IMR-90 (cell line): ENCODE results near the gene TUBB2B. TPM values are rescaled to one million over a fixed set of nuclear protein-coding genes. Genes with fewer than 3 reads are reported as not detected.

Experiments
- ATAC-seq: fragments of 200-7000 bp; cut with Tn5 transposase; 2 replicates; pipeline ENCODE4 v1.9.1; 2020; ENCODE audit warnings: low read depth, mild to moderate bottlenecking, moderate library complexity
- BruUV-seq: library from RNA; stranded (reverse); fragments of 400-500 nt; replicated peaks from 2 replicates; lab custom pipeline; 2021; lab: Mats Ljungman, UMichigan
- CTCF ChIA-PET: fragments of 300-600 bp; formaldehyde crosslinking; extraction: SDS; loops from one replicate; lab custom pipeline; 2021; ENCODE audit warnings: antibody characterized with exemption; lab: Yijun Ruan, JAX
- POLR2A ChIA-PET: fragments of 300-600 bp; sonication (Branson Sonifier 250); formaldehyde crosslinking; loops from one replicate; lab custom pipeline; 2022; ENCODE audit warnings: antibody characterized with exemption; ENCODE audit not compliant: unreplicated experiment; lab: Charles Lee
- DNase-seq: peaks from one replicate; pipeline ENCODE4 v3.0.0; 2013
- H2AFZ ChIP-seq: replicated peaks from 2 replicates; pipeline ENCODE3; 2013; ENCODE audit warnings: low read length, mild to moderate bottlenecking; ENCODE audit not compliant: poor library complexity
- H2AK5ac ChIP-seq: 2 replicates; pipeline ENCODE4 v1.6.1; 2013; ENCODE audit warnings: low read depth, low read length, inconsistent platforms
- H2AK9ac ChIP-seq: replicated peaks from 2 replicates; pipeline ENCODE3; 2013; ENCODE audit warnings: mild to moderate bottlenecking, low read depth, low read length, moderate library complexity; ENCODE audit not compliant: poor library complexity
- H2BK120ac ChIP-seq: 2 replicates; pipeline ENCODE4 v1.6.1; 2013; ENCODE audit warnings: low read depth, low read length, inconsistent platforms
- H2BK15ac ChIP-seq: 3 replicates; pipeline ENCODE4 v1.6.1; 2013; ENCODE audit warnings: low read depth, low read length, inconsistent platforms
- H2BK20ac ChIP-seq: 2 replicates; pipeline ENCODE4 v1.6.1; 2013; ENCODE audit warnings: low read depth, mild to moderate bottlenecking, inconsistent platforms, low read length, moderate library complexity
- H2BK5ac ChIP-seq: 2 replicates; pipeline ENCODE4 v1.6.1; 2013; ENCODE audit warnings: mild to moderate bottlenecking, low read depth, low read length, inconsistent platforms; ENCODE audit not compliant: poor library complexity, severe bottlenecking
- H3K14ac ChIP-seq: replicated peaks from 2 replicates; pipeline ENCODE4 v1.6.1; 2013; ENCODE audit warnings: low read depth, low read length, inconsistent platforms
- H3K18ac ChIP-seq: 2 replicates; pipeline ENCODE4 v1.6.1; 2013; ENCODE audit warnings: low read depth, low read length, control low read depth
- H3K23ac ChIP-seq: 2 replicates; pipeline ENCODE4 v1.6.1; 2013; ENCODE audit warnings: low read depth, low read length, inconsistent platforms
- H3K27ac ChIP-seq: 2 replicates; pipeline ENCODE4 v1.5.1; 2013; ENCODE audit warnings: mild to moderate bottlenecking, control low read depth, low read length; ENCODE audit not compliant: insufficient read depth
- H3K27me3 ChIP-seq: 2 replicates; pipeline ENCODE4 v1.6.1; 2013; ENCODE audit warnings: low read length; ENCODE audit not compliant: control insufficient read depth, insufficient read depth
- H3K36me3 ChIP-seq: 2 replicates; pipeline ENCODE4 v1.6.1; 2013; ENCODE audit warnings: low read length, mixed read lengths; ENCODE audit not compliant: control insufficient read depth, insufficient read depth
- H3K4ac ChIP-seq: 2 replicates; pipeline ENCODE4 v1.6.1; 2013; ENCODE audit warnings: low read depth, low read length, inconsistent platforms
- H3K4me1 ChIP-seq: 2 replicates; pipeline ENCODE4 v1.6.1; 2013; ENCODE audit warnings: low read length, mixed read lengths; ENCODE audit not compliant: control insufficient read depth, insufficient read depth
- H3K4me2 ChIP-seq: 2 replicates; pipeline ENCODE4 v1.6.1; 2013; ENCODE audit warnings: low read depth, mild to moderate bottlenecking, control low read depth, low read length, moderate library complexity
- H3K4me3 ChIP-seq: 2 replicates; pipeline ENCODE4 v1.5.1; 2013; ENCODE audit warnings: low read depth, mild to moderate bottlenecking, control low read depth, low read length, moderate library complexity; ENCODE audit not compliant: insufficient read depth
- H3K56ac ChIP-seq: 2 replicates; pipeline ENCODE4 v1.6.1; 2013; ENCODE audit warnings: low read length, inconsistent platforms; ENCODE audit not compliant: insufficient read depth; ENCODE audit errors: extremely low read depth
- H3K79me1 ChIP-seq, 2 experiments: 2 replicates each; pipeline ENCODE4 v1.6.1; 2013; ENCODE audit warnings: low read length in 2 of 2, inconsistent platforms in 1 of 2, low read depth in 1 of 2
- H3K9ac ChIP-seq: 2 replicates; pipeline ENCODE4 v1.6.1; 2013; ENCODE audit warnings: low read depth, low read length, control low read depth
- H3K9me1 ChIP-seq: 2 replicates; pipeline ENCODE4 v1.6.1; 2013; ENCODE audit warnings: low read length, inconsistent platforms; ENCODE audit not compliant: insufficient read depth
- H3K9me3 ChIP-seq: 2 replicates; pipeline ENCODE4 v1.6.1; 2013; ENCODE audit warnings: low read length; ENCODE audit not compliant: control insufficient read depth, insufficient read depth
- H4K20me1 ChIP-seq: 2 replicates; pipeline ENCODE4 v1.6.1; 2013; ENCODE audit warnings: low read length, inconsistent platforms; ENCODE audit not compliant: insufficient read depth
- H4K5ac ChIP-seq: 2 replicates; pipeline ENCODE4 v1.6.1; 2013; ENCODE audit warnings: mild to moderate bottlenecking, low read depth, low read length, control low read depth
- H4K8ac ChIP-seq, 2 experiments: 2 replicates each; pipeline ENCODE4 v1.6.1; 2013; ENCODE audit warnings: low read depth in 2 of 2, low read length in 2 of 2, control low read depth in 1 of 2, inconsistent platforms in 1 of 2
- H4K91ac ChIP-seq: 2 replicates; pipeline ENCODE4 v1.6.1; 2013; ENCODE audit warnings: low read depth, low read length, inconsistent platforms; ENCODE audit not compliant: insufficient read depth
- BHLHE40 ChIP-seq: fragments of 150-350 bp; IDR thresholded peaks from 2 replicates; pipeline ENCODE4 v1.6.1; 2016; ENCODE audit warnings: mild to moderate bottlenecking, low read depth, low read length
- CEBPB ChIP-seq: IDR thresholded peaks from 2 replicates; pipeline ENCODE4 v1.6.1; 2012; ENCODE audit warnings: low read depth, low read length, improper control_type of control experiment
- CHD1 ChIP-seq: IDR thresholded peaks from 2 replicates; pipeline ENCODE4 v1.6.1; 2012; ENCODE audit warnings: low read depth, low read length, improper control_type of control experiment
- CTCF ChIP-seq: conservative IDR thresholded peaks from 2 replicates; pipeline ENCODE4 v1.5.1; 2012; ENCODE audit warnings: mild to moderate bottlenecking, low read depth, low read length, improper control_type of control experiment
- ELK1 ChIP-seq: fragments of 150-350 bp; IDR thresholded peaks from 2 replicates; pipeline ENCODE4 v1.6.1; 2016; ENCODE audit warnings: low read depth, mild to moderate bottlenecking, low read length, moderate library complexity, borderline replicate concordance
- FOS ChIP-seq: fragments of 150-350 bp; IDR thresholded peaks from 2 replicates; pipeline ENCODE4 v1.6.1; 2016; ENCODE audit warnings: low read depth, low read length
- MAFK ChIP-seq: IDR thresholded peaks from 2 replicates; pipeline ENCODE4 v1.6.1; 2012; ENCODE audit warnings: low read depth, low read length, improper control_type of control experiment
- MAZ ChIP-seq: IDR thresholded peaks from 2 replicates; pipeline ENCODE4 v1.6.1; 2012; ENCODE audit warnings: low read depth, mild to moderate bottlenecking, low read length, improper control_type of control experiment, moderate library complexity, borderline replicate concordance
- MXI1 ChIP-seq: IDR thresholded peaks from 2 replicates; pipeline ENCODE4 v1.6.1; 2012; ENCODE audit warnings: low read depth, mild to moderate bottlenecking, low read length, moderate library complexity, borderline replicate concordance
- NFE2L2 ChIP-seq: fragments of 150-350 bp; IDR thresholded peaks from 2 replicates; pipeline ENCODE4 v1.6.1; 2016; ENCODE audit warnings: low read depth, mild to moderate bottlenecking, low read length
- POLR2A ChIP-seq: IDR thresholded peaks from 2 replicates; pipeline ENCODE4 v1.6.1; 2012; ENCODE audit warnings: mild to moderate bottlenecking, low read depth, low read length
- RAD21 ChIP-seq: IDR thresholded peaks from 2 replicates; pipeline ENCODE4 v1.6.1; 2012; ENCODE audit warnings: low read length, improper control_type of control experiment
- RCOR1 ChIP-seq: IDR thresholded peaks from 2 replicates; pipeline ENCODE4 v1.6.1; 2012; ENCODE audit warnings: mild to moderate bottlenecking, low read length, improper control_type of control experiment; ENCODE audit not compliant: insufficient replicate concordance
- RFX5 ChIP-seq: IDR thresholded peaks from 2 replicates; pipeline ENCODE4 v1.8.0; 2012; ENCODE audit warnings: low read depth, mild to moderate bottlenecking, low read length, moderate library complexity
- SMC3 ChIP-seq: fragments of 150-350 bp; IDR thresholded peaks from 2 replicates; pipeline ENCODE4 v1.6.1; 2016; ENCODE audit warnings: low read depth, mild to moderate bottlenecking, antibody characterized with exemption, low read length, moderate library complexity
- USF2 ChIP-seq: fragments of 150-350 bp; IDR thresholded peaks from 2 replicates; pipeline ENCODE4 v1.6.1; 2017; ENCODE audit warnings: mild to moderate bottlenecking, antibody characterized with exemption, low read length, low read depth
- WGBS, 2 experiments: methylation state at CpG; one replicate each; pipeline versions ENCODE4 v1.1.5 to v1.1.7; 2013; ENCODE audit warnings: missing lambda C conversion rate in 2 of 2; ENCODE audit not compliant: insufficient read length in 1 of 2; ENCODE audit errors: extremely low coverage in 2 of 2; 5-methylcytosine and 5-hydroxymethylcytosine counted together
- dilution Hi-C: fragments of 300-500 bp; cut with HindIII; formaldehyde crosslinking; loops from one replicate; pipeline ENCODE4 v1.14.3; 2018; ENCODE audit warnings: low sequenced_read_pairs; ENCODE audit not compliant: unreplicated experiment
- in situ Hi-C: fragments of 300-500 bp; cut with MboI; formaldehyde crosslinking; loops from 3 replicates; pipeline ENCODE4 v1.14.3; 2019; ENCODE audit warnings: low sequenced_read_pairs, inconsistent platforms, mixed read lengths
- intact Hi-C: fragments of 100-400 bp; cut with micrococcal nuclease; formaldehyde crosslinking; loops from 2 replicates; pipeline ENCODE4 v1.10.0; 2022
- polyA plus RNA-seq, 3 experiments: library from polyadenylated mRNA; depleted of rRNA; stranded (reverse); fragments of >200 nt; gene quantifications; 2 replicates each; pipeline ENCODE4 v1.2.3, GENCODE V29; 2012; ENCODE audit warnings: low replicate concordance in 1 of 3
- total RNA-seq: library from RNA; depleted of rRNA; stranded (reverse); fragments of >200 nt; gene quantifications from 2 replicates; pipeline ENCODE4 v1.2.3, GENCODE V29; 2012

Gene TUBB2B
- total and polyA plus RNA-seq, 2 of the 4 experiments (the other 2 are of a cell fraction) = 13.6 to 21.1 TPM

GRCh38 chr6:3253597-3253961 is 26.1 kb upstream of the TUBB2B start:
- intact Hi-C loops (no loop called here), in situ Hi-C loops (loop anchor here (5.0 to 10.0 kb wide), 2 partner anchors 126 to 259 kb away; partner anchors contain the start of gene NQO2), dilution Hi-C loops (no loop called here)
- no peak overlapping the region for H2AFZ ChIP-seq
- no peak overlapping the region for H4K91ac ChIP-seq
- DNase-seq (no peak), ATAC-seq (no peak)
- H3K18ac ChIP-seq = no peak overlapping the region
- POLR2A ChIA-PET = no interaction called here
- no peak overlapping the region for H3K27ac ChIP-seq
- no peak overlapping the region for H3K4ac ChIP-seq
- no peak overlapping the region for H3K56ac ChIP-seq
- no peak overlapping the region for H2AK5ac ChIP-seq
- H3K27me3 ChIP-seq = peaks cover 1% of the 10 kb centered on the region; the same call in 1 of the 2 replicates
- no peaks in the 10 kb centered on the region for H3K36me3 ChIP-seq
- no peaks in the 10 kb centered on the region for H3K9me3 ChIP-seq
- no peak overlapping the region for H2BK15ac ChIP-seq
- no peaks in the 10 kb centered on the region for H4K20me1 ChIP-seq
- no peak overlapping the region for H2BK20ac ChIP-seq
- H3K23ac ChIP-seq = no peak overlapping the region
- CTCF ChIA-PET = no interaction called here
- no TSS peak for BruUV-seq
- no peaks in the 10 kb centered on the region for H3K79me1 ChIP-seq
- H4K5ac ChIP-seq = no peak overlapping the region
- H2BK120ac ChIP-seq = no peak overlapping the region
- H4K8ac ChIP-seq = no peak overlapping the region
- no peak overlapping the region for H3K9ac ChIP-seq
- H2AK9ac ChIP-seq = no peak overlapping the region
- H3K14ac ChIP-seq = no peak overlapping the region
- 97% methylated on average over 18 of the region's 40 CpGs; no CpG with 5 or more reads in 1 of the 2 experiments for WGBS, 2 experiments
- H3K4me1 ChIP-seq = peaks cover under 1% of the 10 kb centered on the region
- H2BK5ac ChIP-seq = no peak overlapping the region
- no peak overlapping the region for H3K4me3 ChIP-seq
- peaks cover 4% of the 10 kb centered on the region for H3K9me1 ChIP-seq
- no peak overlapping the region for H3K4me2 ChIP-seq
- no peak for TF ChIP-seq RFX5
- TF ChIP-seq MAFK = no peak
- no peak for TF ChIP-seq SMC3
- TF ChIP-seq CEBPB = no peak
- no peak for TF ChIP-seq BHLHE40
- no peak for TF ChIP-seq MXI1
- no peak for TF ChIP-seq CHD1
- no peak for TF ChIP-seq ELK1
- TF ChIP-seq POLR2A = no peak
- TF ChIP-seq USF2 = no peak
- no peak for TF ChIP-seq NFE2L2
- TF ChIP-seq FOS = no peak
- no peak for TF ChIP-seq RAD21
- no peak for TF ChIP-seq CTCF
- no peak for TF ChIP-seq RCOR1
- TF ChIP-seq MAZ = no peak
